Measurements from ENCODE around the gene EME1.
A peak's percentile ranks its signal among the peaks of the same experiment; 100 is the strongest.

EME1 gene

DNA sequence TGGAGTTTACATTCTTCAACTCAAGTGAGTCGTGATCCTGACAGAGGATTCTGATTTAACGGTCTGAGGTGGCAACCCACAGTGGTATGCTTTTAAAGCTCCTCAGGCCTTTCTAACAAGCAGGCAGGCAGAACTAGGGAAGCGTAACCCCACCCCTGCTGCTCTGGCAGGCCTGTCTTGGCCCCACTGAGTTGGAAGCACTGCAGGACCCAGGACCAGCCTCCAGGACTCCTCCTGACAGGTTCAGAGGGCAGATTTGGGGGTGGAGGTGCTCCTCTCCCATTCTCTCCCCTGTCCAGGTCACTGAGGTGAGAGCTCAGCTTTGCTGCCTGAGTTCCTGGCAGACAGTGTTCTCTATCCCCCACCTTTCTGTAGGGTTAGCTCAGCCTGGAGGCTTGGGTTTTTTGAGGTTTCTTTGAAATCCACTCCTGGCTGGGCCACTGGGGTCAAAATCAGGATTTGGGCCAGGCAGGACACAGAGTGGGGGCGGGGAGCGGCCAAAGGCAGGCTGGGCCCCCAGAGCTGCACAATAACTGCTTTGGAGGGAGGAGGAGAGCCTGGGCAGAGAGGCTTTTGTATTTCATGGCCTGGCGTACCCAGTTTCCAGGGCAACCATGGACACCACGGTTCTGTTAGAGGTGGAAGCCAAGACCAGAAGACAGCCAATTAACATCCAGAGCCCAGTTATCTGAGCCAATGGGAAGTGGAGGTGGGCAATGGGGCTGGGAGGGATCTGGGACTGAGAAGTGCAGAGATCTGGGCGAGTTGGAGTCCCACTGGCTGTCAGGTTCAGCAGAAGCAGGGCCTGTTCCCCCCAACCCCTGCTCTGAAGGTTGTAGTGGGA, 9.6 kb upstream of the EME1 start:
- peak; percentile 85 for DNase-seq (ENCODE audit: low read depth, low spot score)

GRCh38 chr17:50364061-50364458, 9.0 kb upstream of the EME1 start:
- no peak for DNase-seq (ENCODE audit: low read depth, low spot score)

GRCh38 chr17:50364715-50365114, 8.3 kb upstream of the EME1 start:
- DNase-seq (ENCODE audit: low read depth, low spot score) = peak; percentile 69

DNA sequence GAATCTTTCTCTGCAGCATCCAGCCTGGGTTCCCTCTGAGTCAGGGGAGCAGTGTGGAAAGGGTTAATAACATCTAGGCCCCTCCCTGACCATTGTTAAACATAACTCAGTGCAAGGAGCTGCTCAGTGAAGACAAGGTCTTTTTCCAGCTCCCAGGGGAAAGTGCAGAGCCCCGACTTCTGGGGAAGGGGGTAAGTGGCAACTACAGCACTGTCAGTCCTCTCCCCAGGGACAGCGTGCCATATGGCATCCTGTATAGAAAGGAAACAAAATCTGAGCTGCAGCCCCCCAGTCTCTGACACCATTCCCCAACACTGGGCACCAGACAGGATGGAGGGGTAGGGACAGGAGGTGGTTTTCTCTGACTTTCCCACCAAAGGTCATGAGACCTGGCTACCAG, 7.9 kb upstream of the EME1 start:
- no peak for DNase-seq (ENCODE audit: low read depth, low spot score)

GRCh38 chr17:50365649-50366393, 7.2 kb upstream of the EME1 start:
- no peak for DNase-seq (ENCODE audit: low read depth, low spot score)

GRCh38 chr17:50367401-50367800, 5.6 kb upstream of the EME1 start:
- DNase-seq (ENCODE audit: low read depth, low spot score) = no peak

DNA sequence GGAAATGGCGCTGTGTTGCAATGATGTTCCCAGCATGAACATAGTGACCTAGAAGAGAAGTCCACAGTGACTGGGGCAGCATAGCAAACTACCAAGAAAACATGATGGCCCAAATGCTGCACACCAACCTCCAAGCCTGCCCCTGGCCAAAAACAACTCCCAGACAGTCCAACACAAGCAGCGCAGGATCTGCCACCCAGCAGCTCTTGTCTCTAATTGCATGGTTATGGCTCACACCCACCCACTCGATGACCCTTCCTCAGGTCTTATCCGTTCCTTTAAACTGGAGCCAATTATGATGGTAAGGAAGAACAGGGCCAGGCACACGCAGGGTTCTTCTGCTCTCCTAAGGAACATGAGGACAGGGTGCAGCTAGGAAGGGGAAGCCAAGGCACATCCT, 3.0 kb upstream of the EME1 start:
- DNase-seq (ENCODE audit: low read depth, low spot score) = no peak

GRCh38 chr17:50371526-50371925, 1.5 kb upstream of the EME1 start:
- DNase-seq (ENCODE audit: low read depth, low spot score) = no peak

DNA sequence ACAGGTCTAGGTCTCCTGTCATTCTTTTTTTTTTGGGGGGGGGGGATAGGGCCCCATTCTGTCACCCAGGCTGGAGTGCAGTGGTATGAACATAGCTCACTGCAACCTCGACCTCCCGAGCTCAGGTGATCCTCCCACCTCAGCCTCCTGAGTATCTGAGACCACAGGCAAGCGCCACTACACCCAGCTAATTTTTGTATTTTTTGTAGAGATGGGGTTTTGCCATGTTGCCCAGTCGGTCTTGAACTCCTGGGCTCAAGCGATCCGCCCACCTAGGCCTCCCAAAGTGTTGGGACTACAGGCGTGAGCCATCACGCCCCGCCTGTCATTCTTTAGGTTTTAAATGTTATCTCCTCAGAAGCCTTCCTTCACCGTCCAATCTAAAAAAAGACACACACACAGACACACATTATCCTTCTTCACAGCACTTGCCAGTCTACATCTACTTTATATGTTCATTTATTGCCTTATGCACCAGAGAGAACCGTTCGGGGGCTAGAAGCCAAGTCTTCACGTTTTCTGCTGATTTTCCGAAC, 739 bp upstream of the EME1 start:
- no peak for DNase-seq (ENCODE audit: low read depth, low spot score)

DNA sequence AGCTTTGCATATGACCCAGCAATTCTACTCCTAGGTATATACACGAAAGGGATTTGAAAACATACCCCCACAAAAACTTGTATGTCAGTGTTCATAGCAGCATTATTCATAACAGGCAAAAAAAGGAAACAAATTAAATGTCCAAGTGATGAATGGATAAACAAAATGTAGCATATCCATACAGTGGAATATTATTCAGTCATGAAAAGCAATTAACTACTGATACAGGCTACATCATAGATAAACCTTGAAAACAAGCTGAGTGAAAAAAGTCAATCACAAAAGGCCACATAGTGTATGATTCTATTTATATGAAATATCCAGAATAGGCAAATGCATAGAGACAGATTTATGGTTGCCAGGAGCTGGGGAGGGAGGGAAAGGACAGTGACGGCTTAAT, 676 bp downstream of the EME1 start:
- no peak for DNase-seq (ENCODE audit: low read depth, low spot score)

- no peak for DNase-seq (ENCODE audit: low read depth, low spot score)
Observed at GRCh38 chr17:50375858-50376538, 3.0 kb downstream of the EME1 start.

GRCh38 chr17:50379351-50380132, 6.5 kb downstream of the EME1 start:
- no peak for DNase-seq (ENCODE audit: low read depth, low spot score)

DNA sequence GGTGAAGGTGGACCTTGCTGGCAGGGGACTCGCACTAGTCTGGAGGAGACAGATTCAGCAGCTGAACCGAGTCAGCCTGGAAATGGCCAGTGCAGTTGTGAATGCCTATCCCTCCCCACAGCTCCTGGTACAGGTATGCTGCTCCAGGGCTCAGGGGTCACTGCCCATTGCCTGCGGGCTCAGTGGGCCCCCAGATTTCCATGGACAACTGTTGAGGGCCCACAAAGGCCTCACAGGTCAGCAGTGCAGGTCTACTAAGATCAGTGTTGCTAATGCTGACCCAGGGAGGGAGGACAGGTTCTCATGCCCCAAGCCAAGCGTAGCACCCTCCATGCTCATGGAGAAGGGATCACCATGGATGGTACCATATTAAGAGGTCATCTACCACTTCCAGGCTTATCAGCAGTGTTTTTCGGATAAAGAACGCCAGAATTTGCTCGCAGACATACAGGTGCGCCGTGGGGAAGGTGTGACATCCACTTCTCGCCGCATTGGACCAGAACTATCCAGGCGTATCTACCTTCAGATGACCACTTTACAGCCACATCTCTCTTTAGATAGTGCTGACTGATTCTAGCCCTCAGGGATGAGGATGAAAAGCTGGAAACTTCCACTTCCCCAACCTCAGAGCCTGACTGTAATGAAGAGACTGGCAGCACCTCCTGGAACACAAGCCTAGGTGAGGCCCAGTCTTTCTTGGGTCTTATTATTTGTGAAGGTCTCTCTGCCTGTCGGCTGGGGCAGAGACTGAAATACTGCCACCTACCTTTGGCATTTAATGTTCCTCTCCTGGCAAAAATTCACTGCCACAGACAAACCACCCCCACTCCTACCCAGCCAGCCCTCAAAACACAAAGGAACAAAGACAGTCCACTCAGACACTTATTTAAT, 7.6 kb downstream of the EME1 start:
- no peak for DNase-seq (ENCODE audit: low read depth, low spot score)

- DNase-seq (ENCODE audit: low read depth, low spot score) = no peak
Observed at GRCh38 chr17:50381260-50381815, 8.3 kb downstream of the EME1 start.

- DNase-seq (ENCODE audit: low read depth, low spot score) = no peak
Observed at GRCh38 chr17:50381920-50382319, 8.9 kb downstream of the EME1 start.

- DNase-seq (ENCODE audit: low read depth, low spot score) = no peak
Observed at GRCh38 chr17:50382931-50383330, 9.9 kb downstream of the EME1 start.

DNA sequence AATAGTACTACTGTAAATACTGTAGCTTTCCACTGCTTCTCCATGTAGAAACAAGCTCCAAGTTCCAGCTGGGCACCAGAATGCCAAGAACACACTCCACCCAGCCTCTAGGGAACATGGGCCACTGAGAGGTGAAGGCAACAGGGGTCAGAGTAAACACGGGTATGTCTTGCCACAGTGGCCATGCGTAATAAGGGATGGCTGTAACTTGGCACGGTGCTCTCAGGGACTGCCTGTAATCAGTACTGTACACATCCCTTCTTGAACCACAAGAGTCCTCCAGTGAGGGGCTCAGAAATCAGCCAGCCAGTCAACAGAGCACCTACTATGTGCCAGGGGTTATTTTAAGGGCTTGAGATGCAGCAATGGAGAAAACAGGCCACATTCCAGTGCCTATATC, 13.5 kb downstream of the EME1 start:
- no peak for DNase-seq (ENCODE audit: low read depth, low spot score)

DNA sequence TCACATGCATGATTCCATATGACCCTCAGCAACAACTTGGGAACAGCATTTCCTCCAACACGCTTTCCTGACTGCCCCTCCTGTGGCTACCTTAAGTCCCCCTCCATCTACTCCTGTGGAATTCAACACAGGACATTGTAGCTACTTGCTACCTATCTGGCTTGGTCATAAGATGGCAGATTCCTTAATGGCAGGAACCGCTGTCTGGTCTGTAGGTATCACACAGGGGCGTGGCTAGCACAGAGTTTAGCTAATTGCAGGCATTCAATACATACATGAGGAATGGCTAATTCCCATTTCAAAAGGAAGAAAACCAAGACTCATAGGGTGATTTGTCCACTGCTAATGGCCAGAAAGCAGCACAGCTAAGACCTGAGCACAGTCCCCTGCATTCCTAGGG, 15.7 kb downstream of the EME1 start:
- no peak for DNase-seq (ENCODE audit: low read depth, low spot score)

GRCh38 chr17:50389534-50389933, 16.5 kb downstream of the EME1 start:
- no peak for DNase-seq (ENCODE audit: low read depth, low spot score)

GRCh38 chr17:50392621-50393020, 19.6 kb downstream of the EME1 start:
- DNase-seq (ENCODE audit: low read depth, low spot score) = no peak
